Kidney epithelial cell (primary cell): Measurements from ENCODE around the gene NHSL2. TPM values are rescaled to one million over a fixed set of nuclear protein-coding genes. Genes with fewer than 3 reads are reported as not detected.

Experiments
- DNase-seq: peaks from one replicate; pipeline ENCODE4 v3.0.0-alpha.2; 2010; ENCODE audit warnings: low read depth
- H3K27me3 ChIP-seq: 2 replicates; pipeline ENCODE4 v1.6.0; 2011; ENCODE audit warnings: low read length; ENCODE audit not compliant: control insufficient read depth, insufficient read depth
- H3K36me3 ChIP-seq: 2 replicates; pipeline ENCODE4 v1.5.1; 2011; ENCODE audit warnings: low read length; ENCODE audit not compliant: control insufficient read depth, insufficient read depth
- H3K4me3 ChIP-seq: 2 replicates; pipeline ENCODE4 v1.5.1; 2011; ENCODE audit warnings: low read depth, mild to moderate bottlenecking, control low read depth, low read length
- total RNA-seq: library from RNA; depleted of rRNA; stranded (reverse); fragments of >200 nt; gene quantifications from 2 replicates; pipeline ENCODE4 v1.2.3, GENCODE V29; 2015
- TF ChIP-seq, protein P1 (sequence below): IDR thresholded peaks from 2 replicates; pipeline ENCODE4 v1.5.1; 2011; ENCODE audit warnings: mild to moderate bottlenecking, moderate library complexity, low read length, control low read depth, inconsistent platforms; ENCODE audit not compliant: insufficient read depth, poor library complexity, severe bottlenecking

Gene NHSL2
- total RNA-seq, 1 donor from 2014 or later: 1.4 TPM

DNA sequence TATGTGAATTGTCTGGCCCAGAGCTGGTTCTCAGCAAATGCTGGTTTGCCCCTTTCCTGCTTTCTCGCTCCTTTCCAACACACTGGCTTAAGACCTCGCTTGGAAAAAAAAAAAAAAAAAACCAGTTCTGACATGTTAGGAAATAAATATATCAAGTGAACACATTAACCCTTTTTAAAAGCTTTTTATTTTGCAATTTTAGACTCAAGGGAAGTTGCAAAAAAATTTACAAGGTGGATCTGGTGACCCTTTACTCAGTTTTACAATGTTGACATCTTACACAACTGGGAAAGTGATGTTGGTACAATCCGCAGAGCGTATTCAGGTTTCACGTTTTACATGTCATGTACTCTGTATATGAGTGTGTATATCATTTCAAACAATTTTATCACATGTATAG lies 121.0 kb downstream of the NHSL2 start:
- H3K36me3 ChIP-seq: no peaks in the 10 kb centered on the region
- no peak for DNase-seq

DNA sequence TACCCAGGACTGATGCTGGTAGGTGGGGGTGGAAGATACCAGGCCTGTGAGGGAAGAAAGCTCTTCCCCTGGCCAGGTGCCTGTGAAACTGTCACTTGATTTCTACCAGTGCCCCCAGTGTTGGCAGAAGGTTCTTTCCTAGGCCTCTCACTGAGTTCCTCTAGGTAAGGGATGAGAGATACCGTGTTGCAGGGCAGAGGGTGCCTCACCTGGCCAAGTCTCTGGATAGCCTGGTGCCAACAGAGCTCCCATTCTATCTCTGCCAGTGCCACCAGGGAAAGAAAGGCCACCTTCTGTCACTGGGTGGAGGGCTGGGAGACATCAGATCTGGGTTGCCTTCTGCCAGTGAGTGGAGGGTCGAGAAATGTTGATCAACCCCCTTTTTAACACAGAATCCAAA lies 127.0 kb downstream of the NHSL2 start:
- DNase-seq: no peak
- no peaks in the 10 kb centered on the region for H3K36me3 ChIP-seq
- TF ChIP-seq, protein P1, sequence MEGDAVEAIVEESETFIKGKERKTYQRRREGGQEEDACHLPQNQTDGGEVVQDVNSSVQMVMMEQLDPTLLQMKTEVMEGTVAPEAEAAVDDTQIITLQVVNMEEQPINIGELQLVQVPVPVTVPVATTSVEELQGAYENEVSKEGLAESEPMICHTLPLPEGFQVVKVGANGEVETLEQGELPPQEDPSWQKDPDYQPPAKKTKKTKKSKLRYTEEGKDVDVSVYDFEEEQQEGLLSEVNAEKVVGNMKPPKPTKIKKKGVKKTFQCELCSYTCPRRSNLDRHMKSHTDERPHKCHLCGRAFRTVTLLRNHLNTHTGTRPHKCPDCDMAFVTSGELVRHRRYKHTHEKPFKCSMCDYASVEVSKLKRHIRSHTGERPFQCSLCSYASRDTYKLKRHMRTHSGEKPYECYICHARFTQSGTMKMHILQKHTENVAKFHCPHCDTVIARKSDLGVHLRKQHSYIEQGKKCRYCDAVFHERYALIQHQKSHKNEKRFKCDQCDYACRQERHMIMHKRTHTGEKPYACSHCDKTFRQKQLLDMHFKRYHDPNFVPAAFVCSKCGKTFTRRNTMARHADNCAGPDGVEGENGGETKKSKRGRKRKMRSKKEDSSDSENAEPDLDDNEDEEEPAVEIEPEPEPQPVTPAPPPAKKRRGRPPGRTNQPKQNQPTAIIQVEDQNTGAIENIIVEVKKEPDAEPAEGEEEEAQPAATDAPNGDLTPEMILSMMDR: no peak
- peaks cover 3% of the 10 kb centered on the region for H3K27me3 ChIP-seq
- no peak overlapping the region for H3K4me3 ChIP-seq

More for the DNA sequence above, 121.0 kb downstream of the NHSL2 start:
- Histone ChIP-seq H3K4me3 (no peak overlapping the region), H3K27me3 (peaks cover 2% of the 10 kb centered on the region)
- TF ChIP-seq, protein P1: no peak

DNA sequence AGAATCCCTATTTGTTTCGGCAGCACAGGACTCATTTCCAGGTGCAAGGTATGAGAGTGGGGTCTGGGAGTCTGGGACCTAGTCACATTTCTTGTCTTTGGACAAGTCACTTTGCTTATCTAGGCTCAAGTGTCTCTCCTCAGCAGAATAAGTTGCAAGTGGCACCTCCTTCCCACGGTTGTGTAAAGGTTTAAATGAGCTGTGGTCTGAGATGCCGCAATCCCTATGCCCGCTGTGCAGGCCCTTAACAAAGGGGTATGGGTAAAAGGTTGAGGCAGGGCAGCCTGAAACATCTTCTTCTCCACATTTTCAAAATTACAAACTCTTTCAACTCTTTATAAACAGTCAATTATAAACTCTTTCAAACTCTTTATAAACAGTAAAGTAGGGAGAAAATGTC lies 127.4 kb downstream of the NHSL2 start:
- TF ChIP-seq, protein P1: no peak
- DNase-seq: no peak
- Histone ChIP-seq H3K36me3 (no peaks in the 10 kb centered on the region), H3K4me3 (no peak overlapping the region), H3K27me3 (peaks cover 3% of the 10 kb centered on the region)

DNA sequence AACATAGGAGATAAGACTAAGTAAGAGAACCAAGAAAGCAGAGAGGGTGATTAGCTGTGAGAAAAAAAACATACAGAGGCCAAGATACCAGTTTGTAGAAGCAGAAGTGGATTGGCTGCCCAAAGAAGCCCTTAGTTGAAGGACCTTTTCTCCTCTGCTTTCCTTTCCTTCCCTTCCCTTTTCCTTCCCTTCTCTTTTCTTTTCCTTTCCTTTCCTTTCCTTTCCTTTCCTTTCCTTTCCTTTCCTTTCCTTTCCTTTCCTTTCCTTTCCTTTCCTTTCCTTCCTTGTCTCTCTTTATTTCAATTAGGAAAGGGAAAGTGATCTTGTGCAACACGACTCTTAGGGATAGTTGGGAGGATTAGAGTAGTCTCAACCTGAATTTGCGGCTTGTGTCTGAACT lies 128.2 kb downstream of the NHSL2 start:
- Histone ChIP-seq H3K4me3 (no peak overlapping the region), H3K36me3 (no peaks in the 10 kb centered on the region), H3K27me3 (peaks cover 3% of the 10 kb centered on the region)
- TF ChIP-seq, protein P1: no peak
- no peak for DNase-seq

DNA sequence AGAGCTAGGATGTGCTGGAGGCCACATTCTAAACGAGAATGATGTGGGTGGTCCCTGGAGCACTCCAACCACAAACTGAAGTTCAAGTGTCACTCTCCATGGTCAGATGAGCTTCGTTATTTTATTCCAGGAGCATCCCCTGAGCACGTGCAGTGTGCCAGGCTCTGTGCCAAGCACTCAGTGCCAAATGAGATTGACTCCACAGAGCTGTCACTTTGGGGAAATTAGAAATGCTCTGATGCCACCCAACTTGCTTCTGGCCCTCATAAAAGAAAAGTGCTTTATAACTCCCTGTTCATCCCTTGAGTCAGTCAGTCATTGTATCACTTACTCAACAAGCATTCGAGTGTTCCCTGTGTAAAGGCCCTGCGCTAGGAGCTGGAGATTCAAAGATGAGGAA lies 129.9 kb downstream of the NHSL2 start:
- peaks cover 3% of the 10 kb centered on the region for H3K27me3 ChIP-seq
- TF ChIP-seq, protein P1: no peak
- no peak overlapping the region for H3K4me3 ChIP-seq
- no peak for DNase-seq
- H3K36me3 ChIP-seq: no peaks in the 10 kb centered on the region

DNA sequence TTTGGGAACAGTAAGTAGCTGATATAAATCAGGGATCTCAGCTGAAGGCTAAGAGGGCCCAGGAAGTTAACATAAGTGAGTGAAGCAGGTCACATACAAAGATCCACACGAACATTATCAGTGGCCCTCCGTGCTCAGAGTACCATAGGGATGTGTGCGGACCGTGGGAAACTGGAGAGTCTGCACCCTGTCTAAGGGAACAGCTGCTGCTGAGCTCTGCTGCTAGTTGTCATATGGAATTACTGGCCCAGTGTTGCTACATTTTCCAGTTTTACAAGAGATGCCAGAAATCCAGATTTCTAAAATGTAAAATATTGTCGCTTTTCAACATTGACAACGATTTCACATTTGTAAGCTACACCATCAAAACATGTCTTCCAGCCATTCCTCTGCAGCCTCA lies 130.5 kb downstream of the NHSL2 start:
- H3K36me3 ChIP-seq: no peaks in the 10 kb centered on the region

More for the DNA sequence above, 130.5 kb downstream of the NHSL2 start:
- H3K4me3 ChIP-seq: no peak overlapping the region
- DNase-seq: no peak
- H3K27me3 ChIP-seq: peaks cover 3% of the 10 kb centered on the region
- TF ChIP-seq, protein P1: no peak
